ENCODE measurements around the gene BRIP1.
"Not testable (repeated sequence)": the region's sequence is repeated elsewhere in the genome, so short reads cannot be mapped to it uniquely, and the experiment has no call there.

GRCh38 chr17:61887733-61888132, 24.4 kb upstream of the BRIP1 start:
- TF ChIP-seq POLR2AphosphoS5, CTCF, EP300 (IDR thresholded peaks at IDR 0.05): not testable (repeated sequence)

All from stomach (tissue), 4 donors.